ENCODE results near the gene BTBD9.

The BTBD9 gene

DNA sequence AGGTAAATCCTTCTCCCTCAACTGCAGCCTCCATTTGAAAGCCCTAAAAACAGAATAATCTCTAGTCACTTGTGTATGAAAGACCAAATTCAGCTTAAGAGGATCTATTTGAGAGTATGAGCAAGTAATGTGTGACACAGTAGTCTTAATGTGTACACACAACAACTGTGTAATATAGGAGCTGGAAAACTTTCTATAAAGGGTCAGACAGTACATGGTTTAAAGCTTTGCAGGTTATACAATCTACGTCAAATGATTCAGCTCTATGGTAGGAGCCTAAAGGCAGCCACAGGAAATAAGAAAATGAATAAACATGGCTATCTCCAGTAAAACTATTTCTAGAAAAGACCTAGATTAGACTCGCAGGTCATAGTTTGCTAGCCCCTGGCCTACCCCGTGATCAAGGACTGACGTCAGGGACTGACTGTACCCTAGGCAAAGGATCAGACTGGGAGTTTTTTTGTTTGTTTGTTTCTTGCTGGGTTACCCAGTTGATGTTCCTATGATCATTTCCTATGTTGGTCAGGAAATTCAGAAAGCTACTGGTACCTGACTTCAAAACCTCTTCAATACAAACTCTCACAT, 39.7 kb downstream of the BTBD9 start:
- Histone ChIP-seq H3K4me2 (ENCODE audit: low read length) (no peak overlapping the region), H3K4me3 (ENCODE audit: low read length) (no peak overlapping the region), H3F3A (ENCODE audit: control insufficient read depth, insufficient read depth) (no peaks in the 10 kb centered on the region), H3K9me3 (ENCODE audit: control insufficient read depth, insufficient read depth, low read length) (no peaks in the 10 kb centered on the region), H4K20me1 (ENCODE audit: control insufficient read depth, insufficient read depth, low read depth, low read length) (no peaks in the 10 kb centered on the region), H3K9me2 (replicated peaks; ENCODE audit: control insufficient read depth, low read length) (no peaks in the 10 kb centered on the region), H3K79me2 (ENCODE audit: control insufficient read depth, low read length) (no peaks in the 10 kb centered on the region), H3K27ac (ENCODE audit: low read depth, low read length) (no peak overlapping the region), H3K36me3 (ENCODE audit: control insufficient read depth, low read length) (no peaks in the 10 kb centered on the region), H3K27me3 (ENCODE audit: control insufficient read depth, low read length) (no peaks in the 10 kb centered on the region), H3K4me1 (ENCODE audit: control insufficient read depth, low read length) (no peaks in the 10 kb centered on the region)
- TF ChIP-seq, protein P1, sequence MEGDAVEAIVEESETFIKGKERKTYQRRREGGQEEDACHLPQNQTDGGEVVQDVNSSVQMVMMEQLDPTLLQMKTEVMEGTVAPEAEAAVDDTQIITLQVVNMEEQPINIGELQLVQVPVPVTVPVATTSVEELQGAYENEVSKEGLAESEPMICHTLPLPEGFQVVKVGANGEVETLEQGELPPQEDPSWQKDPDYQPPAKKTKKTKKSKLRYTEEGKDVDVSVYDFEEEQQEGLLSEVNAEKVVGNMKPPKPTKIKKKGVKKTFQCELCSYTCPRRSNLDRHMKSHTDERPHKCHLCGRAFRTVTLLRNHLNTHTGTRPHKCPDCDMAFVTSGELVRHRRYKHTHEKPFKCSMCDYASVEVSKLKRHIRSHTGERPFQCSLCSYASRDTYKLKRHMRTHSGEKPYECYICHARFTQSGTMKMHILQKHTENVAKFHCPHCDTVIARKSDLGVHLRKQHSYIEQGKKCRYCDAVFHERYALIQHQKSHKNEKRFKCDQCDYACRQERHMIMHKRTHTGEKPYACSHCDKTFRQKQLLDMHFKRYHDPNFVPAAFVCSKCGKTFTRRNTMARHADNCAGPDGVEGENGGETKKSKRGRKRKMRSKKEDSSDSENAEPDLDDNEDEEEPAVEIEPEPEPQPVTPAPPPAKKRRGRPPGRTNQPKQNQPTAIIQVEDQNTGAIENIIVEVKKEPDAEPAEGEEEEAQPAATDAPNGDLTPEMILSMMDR (IDR thresholded peaks at IDR 0.05; ENCODE audit: low read depth, low read length, poor library complexity, severe bottlenecking): no peak
- no peak for TF ChIP-seq EZH2phosphoT487 (IDR thresholded peaks at IDR 0.05; ENCODE audit: borderline replicate concordance, low read length)

DNA sequence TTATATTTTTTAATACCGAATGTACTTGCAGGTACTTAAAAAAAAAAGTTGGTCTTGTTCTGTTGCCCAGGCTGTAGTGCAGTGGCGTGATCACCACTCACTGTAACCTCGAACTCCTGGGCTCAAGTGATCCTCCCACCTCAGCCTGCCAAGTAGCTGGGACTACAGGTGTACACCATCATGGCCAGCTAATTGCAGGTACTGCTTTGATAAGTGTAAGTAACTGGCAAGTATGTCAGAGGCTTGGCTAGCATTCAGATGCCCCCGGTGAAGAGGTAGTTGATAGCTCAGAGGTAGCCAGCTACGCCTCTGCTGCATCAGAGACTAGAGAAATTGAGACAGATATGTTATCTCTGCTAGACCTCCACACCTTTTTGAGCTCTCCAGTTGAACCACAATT, 40.5 kb downstream of the BTBD9 start:
- Histone ChIP-seq H3K79me2 (ENCODE audit: control insufficient read depth, low read length) (no peaks in the 10 kb centered on the region), H3K9me3 (ENCODE audit: control insufficient read depth, insufficient read depth, low read length) (no peaks in the 10 kb centered on the region), H3K4me3 (ENCODE audit: low read length) (no peak overlapping the region), H3K36me3 (ENCODE audit: control insufficient read depth, low read length) (no peaks in the 10 kb centered on the region), H3K9me2 (replicated peaks; ENCODE audit: control insufficient read depth, low read length) (no peaks in the 10 kb centered on the region), H4K20me1 (ENCODE audit: control insufficient read depth, insufficient read depth, low read depth, low read length) (no peaks in the 10 kb centered on the region), H3K27me3 (ENCODE audit: control insufficient read depth, low read length) (no peaks in the 10 kb centered on the region), H3K4me2 (ENCODE audit: low read length) (no peak overlapping the region), H3K4me1 (ENCODE audit: control insufficient read depth, low read length) (no peaks in the 10 kb centered on the region), H3K27ac (ENCODE audit: low read depth, low read length) (no peak overlapping the region), H3F3A (ENCODE audit: control insufficient read depth, insufficient read depth) (no peaks in the 10 kb centered on the region)
- TF ChIP-seq EZH2phosphoT487 (IDR thresholded peaks at IDR 0.05; ENCODE audit: borderline replicate concordance, low read length): no peak
- TF ChIP-seq, protein P1 (IDR thresholded peaks at IDR 0.05; ENCODE audit: low read depth, low read length, poor library complexity, severe bottlenecking): no peak

GRCh38 chr6:38593998-38594665, 45.6 kb downstream of the BTBD9 start:
- Histone ChIP-seq H3K9me2 (replicated peaks; ENCODE audit: control insufficient read depth, low read length) (no peaks in the 10 kb centered on the region), H3K36me3 (ENCODE audit: control insufficient read depth, low read length) (no peaks in the 10 kb centered on the region), H3K4me1 (ENCODE audit: control insufficient read depth, low read length) (no peaks in the 10 kb centered on the region), H3K4me3 (ENCODE audit: low read length) (no peak overlapping the region), H3K27me3 (ENCODE audit: control insufficient read depth, low read length) (no peaks in the 10 kb centered on the region), H3K9me3 (ENCODE audit: control insufficient read depth, insufficient read depth, low read length) (no peaks in the 10 kb centered on the region), H3K4me2 (ENCODE audit: low read length) (no peak overlapping the region), H3K79me2 (ENCODE audit: control insufficient read depth, low read length) (no peaks in the 10 kb centered on the region), H4K20me1 (ENCODE audit: control insufficient read depth, insufficient read depth, low read depth, low read length) (no peaks in the 10 kb centered on the region), H3F3A (ENCODE audit: control insufficient read depth, insufficient read depth) (no peaks in the 10 kb centered on the region), H3K27ac (ENCODE audit: low read depth, low read length) (no peak overlapping the region)
- no peak for TF ChIP-seq EZH2phosphoT487 (IDR thresholded peaks at IDR 0.05; ENCODE audit: borderline replicate concordance, low read length)
- TF ChIP-seq, protein P1 (IDR thresholded peaks at IDR 0.05; ENCODE audit: low read depth, low read length, poor library complexity, severe bottlenecking): no peak

Data from DOHH2 (cell line).